ENCODE results near the gene SLC24A3. TPM values are rescaled to one million over a fixed set of nuclear protein-coding genes. Genes with fewer than 3 reads are reported as not detected.

SLC24A3 gene
- total and polyA plus RNA-seq, 12 donors, result 0.21 to 2.6 (median 0.84) TPM

DNA sequence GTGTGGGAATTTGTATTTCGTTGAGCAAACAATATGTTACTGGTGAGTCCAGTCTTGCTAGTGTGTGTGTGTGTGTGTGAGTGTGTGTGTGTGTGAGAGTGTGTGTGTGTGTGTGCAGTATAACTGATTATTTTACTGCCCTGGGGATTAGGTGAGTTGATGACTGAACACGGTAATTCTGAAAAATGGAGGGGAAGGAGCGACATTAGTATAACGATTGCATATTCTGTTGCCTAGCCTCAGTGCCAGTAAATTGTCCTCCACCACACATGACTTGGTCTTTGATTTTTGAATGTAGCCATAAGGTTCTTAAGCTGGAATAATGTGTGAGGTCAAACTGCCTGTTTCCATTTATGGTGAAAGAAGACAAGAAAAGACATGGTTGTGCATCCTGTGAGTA, 121.1 kb downstream of the SLC24A3 start:
- Histone ChIP-seq H3K36me3 (no peaks in the 10 kb centered on the region), H3K9me3 (no peaks in the 10 kb centered on the region), H3K27me3 (no peaks in the 10 kb centered on the region), H3K27ac (no peak overlapping the region), H3K4me1 (peaks cover 0 to 5% (median 0%) of the 10 kb centered on the region in 9 donors), H3K4me3 (no peak overlapping the region)
- WGBS, 2 donors, result 68 to 79% methylated on average over 4 of the region's 4 CpGs
- TF ChIP-seq, protein P1, sequence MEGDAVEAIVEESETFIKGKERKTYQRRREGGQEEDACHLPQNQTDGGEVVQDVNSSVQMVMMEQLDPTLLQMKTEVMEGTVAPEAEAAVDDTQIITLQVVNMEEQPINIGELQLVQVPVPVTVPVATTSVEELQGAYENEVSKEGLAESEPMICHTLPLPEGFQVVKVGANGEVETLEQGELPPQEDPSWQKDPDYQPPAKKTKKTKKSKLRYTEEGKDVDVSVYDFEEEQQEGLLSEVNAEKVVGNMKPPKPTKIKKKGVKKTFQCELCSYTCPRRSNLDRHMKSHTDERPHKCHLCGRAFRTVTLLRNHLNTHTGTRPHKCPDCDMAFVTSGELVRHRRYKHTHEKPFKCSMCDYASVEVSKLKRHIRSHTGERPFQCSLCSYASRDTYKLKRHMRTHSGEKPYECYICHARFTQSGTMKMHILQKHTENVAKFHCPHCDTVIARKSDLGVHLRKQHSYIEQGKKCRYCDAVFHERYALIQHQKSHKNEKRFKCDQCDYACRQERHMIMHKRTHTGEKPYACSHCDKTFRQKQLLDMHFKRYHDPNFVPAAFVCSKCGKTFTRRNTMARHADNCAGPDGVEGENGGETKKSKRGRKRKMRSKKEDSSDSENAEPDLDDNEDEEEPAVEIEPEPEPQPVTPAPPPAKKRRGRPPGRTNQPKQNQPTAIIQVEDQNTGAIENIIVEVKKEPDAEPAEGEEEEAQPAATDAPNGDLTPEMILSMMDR (IDR thresholded peaks at IDR 0.05), result no peak
- intact Hi-C loops (cut with DNase I), result loop anchor here in 1 of 10 donors (10.0 kb wide), 1 partner anchor 131 kb away; no protein-coding TSS in a partner anchor
- ATAC-seq, result no peak
- DNase-seq, result no peak

DNA sequence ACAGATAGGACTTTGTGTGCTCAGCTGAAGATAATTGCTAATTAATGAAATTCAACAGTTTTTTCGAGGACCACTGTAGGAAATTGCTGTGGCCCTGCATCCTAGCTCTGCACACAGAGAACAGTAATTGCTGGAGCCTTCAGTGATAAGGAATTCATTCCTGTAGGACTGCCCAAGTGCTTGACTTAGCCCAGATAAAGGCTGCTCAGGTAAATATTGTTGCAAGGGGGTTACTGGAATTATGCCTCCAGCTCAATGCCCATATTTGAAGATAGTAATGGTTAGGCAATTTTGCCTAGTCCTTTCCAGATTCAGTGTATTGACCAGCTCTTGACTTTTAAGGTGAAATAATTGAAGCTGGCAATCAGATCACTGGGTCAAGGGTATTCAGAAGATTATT, 122.9 kb downstream of the SLC24A3 start:
- Histone ChIP-seq H3K27me3 (peaks cover 0 to 4% (median 0%) of the 10 kb centered on the region in 7 donors), H3K4me1 (peaks cover 0 to 5% (median 0%) of the 10 kb centered on the region in 9 donors), H3K27ac (no peak overlapping the region), H3K36me3 (no peaks in the 10 kb centered on the region), H3K4me3 (no peak overlapping the region), H3K9me3 (no peaks in the 10 kb centered on the region)
- ATAC-seq (no peak), DNase-seq (no peak)
- 64 to 74% methylated on average over 1 of the region's 1 CpG for whole genome bisulfite sequencing, 2 donors
- intact Hi-C loops (cut with DNase I), result loop anchor here in 1 of 10 donors (10.0 kb wide), 1 partner anchor 129 kb away; no protein-coding TSS in a partner anchor
- TF ChIP-seq, protein P1 (IDR thresholded peaks at IDR 0.05), result no peak

DNA sequence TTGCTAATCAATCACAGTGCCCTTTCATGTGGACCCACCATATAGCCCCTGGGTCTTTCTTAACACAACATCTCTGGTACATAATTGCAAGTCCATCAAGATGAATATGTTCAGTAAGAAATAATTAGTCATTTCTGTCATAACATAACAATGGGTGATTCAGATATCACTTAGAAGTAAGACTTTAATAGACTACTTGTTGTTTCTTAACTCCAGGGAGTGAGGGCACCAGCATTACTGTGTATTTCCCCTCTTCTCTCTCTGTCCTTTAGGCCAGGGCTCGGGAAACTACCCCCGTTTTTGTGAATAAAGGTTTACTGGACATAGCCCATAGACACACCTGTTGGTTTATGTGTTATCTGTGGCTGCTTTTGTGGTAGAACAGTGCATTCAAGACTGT, 123.5 kb downstream of the SLC24A3 start:
- Histone ChIP-seq H3K9me3 (no peaks in the 10 kb centered on the region), H3K4me3 (no peak overlapping the region), H3K27me3 (peaks cover 0 to 4% (median 0%) of the 10 kb centered on the region in 7 donors), H3K36me3 (no peaks in the 10 kb centered on the region), H3K27ac (no peak overlapping the region), H3K4me1 (peaks cover 0 to 5% (median 0%) of the 10 kb centered on the region in 9 donors)
- no peak for DNase-seq
- WGBS, 2 donors, result 89% methylated on average over 2 of the region's 2 CpGs
- TF ChIP-seq, protein P1 (IDR thresholded peaks at IDR 0.05), result no peak
- intact Hi-C loops (cut with DNase I), result loop anchor here in 1 of 10 donors (10.0 kb wide), 1 partner anchor 129 kb away; no protein-coding TSS in a partner anchor
- no peak for ATAC-seq

DNA sequence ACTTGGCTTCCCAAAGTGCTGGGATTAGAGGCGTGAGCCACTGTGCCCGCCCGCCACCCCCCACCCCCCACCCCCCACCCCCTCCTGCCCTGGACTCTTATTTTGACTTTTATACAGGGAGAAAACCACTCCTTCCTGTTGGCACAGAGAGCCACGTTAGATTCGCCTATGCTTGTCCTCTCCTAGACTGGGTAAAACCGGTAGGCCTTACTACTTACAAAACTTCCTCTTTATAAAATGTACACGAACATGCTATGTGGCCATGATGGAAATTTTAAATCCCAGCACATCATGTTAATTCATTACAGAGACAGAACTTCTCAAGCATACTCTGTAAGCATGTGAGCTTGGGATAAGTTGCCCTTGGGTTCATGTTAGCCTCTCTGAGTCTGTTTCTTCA, 124.2 kb downstream of the SLC24A3 start:
- ATAC-seq (no peak), DNase-seq (no peak)
- no peak overlapping the region for H3K27ac ChIP-seq
- H3K27me3 ChIP-seq, result peaks cover 0 to 4% (median 0%) of the 10 kb centered on the region in 7 donors
- intact Hi-C loops (cut with DNase I), result loop anchor here in 1 of 10 donors (10.0 kb wide), 1 partner anchor 128 kb away; no protein-coding TSS in a partner anchor
- no peaks in the 10 kb centered on the region for H3K9me3 ChIP-seq
- no peak overlapping the region for H3K4me3 ChIP-seq
- 70 to 79% methylated on average over 7 of the region's 7 CpGs for WGBS, 2 donors
- TF ChIP-seq, protein P1 (IDR thresholded peaks at IDR 0.05), result no peak
- H3K4me1 ChIP-seq, result peaks cover 0 to 8% (median 0%) of the 10 kb centered on the region in 9 donors
- no peaks in the 10 kb centered on the region for H3K36me3 ChIP-seq
